Gastroesophageal sphincter (tissue), 3 donors: Measurements from ENCODE around the gene SEMA5B.

Experiments used
- CTCF ChIP-seq, 4 experiments: fragments of 200-600 bp in 2 of 4; fragments of 450-650 bp in 2 of 4; sonication (generic) in 1 of 4; IDR thresholded peaks; one replicate each; pipeline ENCODE4 v1.5.1; 2017 to 2019; ENCODE audit warnings: antibody characterized with exemption in 4 of 4, mild to moderate bottlenecking in 2 of 4, moderate library complexity in 2 of 4
- POLR2AphosphoS5 ChIP-seq: sonication (generic); formaldehyde crosslinking; IDR thresholded peaks from one replicate; pipeline ENCODE4 v1.6.1; 2017; ENCODE audit warnings: antibody characterized with exemption

DNA sequence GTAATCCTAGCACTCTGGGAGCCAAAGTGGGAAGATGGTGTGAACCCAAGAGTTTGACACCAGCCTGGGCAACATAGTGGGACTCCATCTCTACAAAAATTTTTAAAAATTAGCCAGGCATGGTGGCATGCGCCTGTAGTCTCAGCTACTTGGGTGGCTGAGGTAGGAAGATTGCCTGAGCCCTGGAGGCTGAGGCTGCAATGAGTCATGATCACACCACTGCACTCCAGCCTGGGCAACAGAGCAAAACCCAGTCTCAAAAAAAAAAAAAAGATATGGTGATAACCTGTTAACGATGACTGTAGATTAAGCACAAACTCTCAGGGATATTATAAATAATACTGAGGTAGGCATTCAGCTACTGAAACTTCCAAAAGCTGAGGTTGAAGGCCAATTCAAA, 125.2 kb downstream of the SEMA5B start:
- TF ChIP-seq CTCF (IDR thresholded peaks at IDR 0.05) (no peak), POLR2AphosphoS5 (no peak)
